Heart right ventricle (tissue), 16 donors: ENCODE measurements around the gene PLXNC1. TPM values are rescaled to one million over a fixed set of nuclear protein-coding genes. Genes with fewer than 3 reads are reported as not detected.

ENCODE experiments used
- ATAC-seq, 8 donors: fragments of 200-7000 bp; cut with Tn5 transposase; one replicate each; pipeline ENCODE4 v1.9.1; 2020; ENCODE audit warnings: mild to moderate bottlenecking in 8 of 8, moderate library complexity in 8 of 8, moderate number of reproducible peaks in 1 of 8
- DNase-seq, 2 donors: peaks; one replicate each; pipeline ENCODE4 v3.0.0-alpha.2; 2020
- H3K27ac ChIP-seq, 10 donors: fragments of 200-600 bp; sonication (generic) in 2 of 10; one replicate each; pipeline versions ENCODE4 v1.5.0 to v1.8.0; 2020 to 2022; ENCODE audit warnings: mild to moderate bottlenecking in 3 of 10
- H3K27me3 ChIP-seq, 7 donors: fragments of 200-600 bp; one replicate each; pipeline ENCODE4 v1.8.0; 2021 to 2022; ENCODE audit warnings: mild to moderate bottlenecking in 2 of 7
- H3K36me3 ChIP-seq, 9 donors: fragments of 200-600 bp; sonication (generic) in 1 of 9; one replicate each; pipeline versions ENCODE4 v1.5.0 to v1.8.0; 2020 to 2022; ENCODE audit warnings: mild to moderate bottlenecking in 2 of 9
- H3K4me1 ChIP-seq, 9 donors: fragments of 200-600 bp; sonication (generic) in 1 of 9; one replicate each; pipeline versions ENCODE4 v1.5.0 to v1.8.0; 2020 to 2022; ENCODE audit warnings: mild to moderate bottlenecking in 4 of 9
- H3K4me3 ChIP-seq, 10 donors: fragments of 200-600 bp; sonication (generic) in 2 of 10; one replicate each; pipeline versions ENCODE4 v1.5.0 to v1.8.0; 2020 to 2022; ENCODE audit warnings: mild to moderate bottlenecking in 7 of 10, moderate library complexity in 2 of 10
- H3K9me3 ChIP-seq, 11 donors: fragments of 200-600 bp in 10 of 11; sonication (generic) in 2 of 11; one replicate each; pipeline versions ENCODE4 v1.5.0 to v1.8.0; 2013 to 2022; ENCODE audit warnings: mild to moderate bottlenecking in 2 of 11, control low read depth in 1 of 11, moderate library complexity in 1 of 11
- CTCF ChIP-seq, 9 donors: fragments of 200-600 bp; sonication (generic) in 2 of 9; IDR thresholded peaks; one replicate each; pipeline versions ENCODE4 v1.5.0 to v1.8.0; 2021 to 2022; ENCODE audit warnings: antibody characterized with exemption in 9 of 9, mild to moderate bottlenecking in 5 of 9, moderate library complexity in 1 of 9
- WGBS, 2 donors: extraction: QIAGEN DNeasy Blood & Tissue Kit; methylation state at CpG; one replicate each; pipeline ENCODE4 v1.1.7; 2013; ENCODE audit warnings: inconsistent platforms in 1 of 2; 5-methylcytosine and 5-hydroxymethylcytosine counted together
- intact Hi-C, 10 donors: fragments of 100-400 bp; cut with DNase I; formaldehyde crosslinking; loops; one replicate each; pipeline versions ENCODE4 v1.11.1 to v1.14.2; 2022
- polyA plus RNA-seq, 2 donors: library from polyadenylated mRNA; stranded (reverse); fragments of 200-250 nt; gene quantifications; one replicate each; pipeline ENCODE4 v1.2.3, GENCODE V29; 2013
- total RNA-seq, 10 donors: library from RNA; stranded (reverse); fragmentation: NEBNext Ultra II Directional in 3 of 10; extraction: Animal tissue kit (Norgen Biotek cat#: 25700) in 3 of 10; gene quantifications; one replicate each; pipeline versions ENCODE4 v1.2.1 to v1.2.4, GENCODE V29; 2021 to 2023
- donor health status: Arrhythmogenic right ventricular cardiomyopathy.
- donor health status: ischemic (EF 13 %, LVEDD 7.1; RV severe dilation, severe dysfunction).
- donor health status: healthy with polysubstance abuse.
- donor health status: DM: no; HTN: yes; CAD: no.
- donor health status: DM: no; HTN: no; CAD: no.
- donor health status: ischemic (EF 25% LVEDD 6.9; RV normal size, moderate dysfunction).
- donor health status: ischemic (EF 25% LVEDD 5.7; RV mildly dilated, moderate dysfunction).
- donor health status: healthy.
- donor health status: DM: yes; HTN: yes; CAD: no.
- donor health status: Ischemic cardiomyopathy.
- donor health status: ischemic (EF 35%, LVEDD 5.7; RV mildly dilated, moderate dysfunction).
- donor health status: nonischemic (EF 11% LVEDD 7.7; RV severe dilation, severe dysfunction).
- donor health status: DM: yes; HTN: yes; CAD: no.
- donor health status: PGD.
- donor health status: ischemic (EF 29% LVEDD 5.4; RV normal size, mild dysfunction).
- donor health status: nonischemic (EF 23%, LVEDD 6.1; RV moderate dilation, normal function).

PLXNC1 gene
- total and polyA plus RNA-seq, 12 donors: 0.72 to 8.5 (median 2.7) TPM

- WGBS, 2 donors: 44 to 46% methylated on average over 3 of the region's 3 CpGs
- peaks cover 0 to 64% (median 38%) of the 10 kb centered on the region in 9 donors for H3K4me1 ChIP-seq
- TF ChIP-seq CTCF (IDR thresholded peaks at IDR 0.05): no peak
- no peak for ATAC-seq
- DNase-seq: no peak
- H3K36me3 ChIP-seq: peaks cover 0 to 31% (median 0%) of the 10 kb centered on the region in 9 donors
- H3K27me3 ChIP-seq: no peaks in the 10 kb centered on the region
- H3K4me3 ChIP-seq: peak overlapping the region in 9 of 10 donors; percentile 14 to 64 (median 58)
- H3K9me3 ChIP-seq: no peaks in the 10 kb centered on the region
- intact Hi-C loops: loop anchor here in 1 of 10 donors (10.0 kb wide), 1 partner anchor 117 kb away; the partner anchor contains the start of gene PLXNC1
- H3K27ac ChIP-seq: peak overlapping the region; percentile 8 to 94 (median 85)
Measured at GRCh38 chr12:94261786-94262185, 113.4 kb downstream of the PLXNC1 start.

- DNase-seq (peak; percentile 80 to 84), ATAC-seq (peak; percentile 78 to 92 (median 86))
- H3K36me3 ChIP-seq: peaks cover 0 to 31% (median 0%) of the 10 kb centered on the region in 9 donors
- 9 to 10% methylated on average over 17 of the region's 17 CpGs for WGBS, 2 donors
- intact Hi-C loops: loop anchor here in 1 of 10 donors (10.0 kb wide), 1 partner anchor 118 kb away; the partner anchor contains the start of gene PLXNC1
- peak overlapping the region; percentile 8 to 94 (median 85) for H3K27ac ChIP-seq
- no peaks in the 10 kb centered on the region for H3K9me3 ChIP-seq
- H3K4me3 ChIP-seq: peak overlapping the region in 9 of 10 donors; percentile 14 to 64 (median 58)
- no peak for TF ChIP-seq CTCF (IDR thresholded peaks at IDR 0.05)
- H3K4me1 ChIP-seq: peaks cover 0 to 71% (median 38%) of the 10 kb centered on the region in 9 donors
- H3K27me3 ChIP-seq: no peaks in the 10 kb centered on the region
Measured at GRCh38 chr12:94262228-94263010, 114.0 kb downstream of the PLXNC1 start.

- ATAC-seq: peak in 3 of 8 donors; percentile 5 to 53 (median 10)
Measured at GRCh38 chr12:94263011-94263811, 114.8 kb downstream of the PLXNC1 start.

More at GRCh38 chr12:94263011-94263811, 114.8 kb downstream of the PLXNC1 start:
- Histone ChIP-seq H3K9me3 (no peaks in the 10 kb centered on the region), H3K27ac (peak overlapping the region; percentile 8 to 94 (median 85)), H3K36me3 (peaks cover 0 to 31% (median 0%) of the 10 kb centered on the region in 9 donors), H3K27me3 (no peaks in the 10 kb centered on the region), H3K4me3 (peak overlapping the region in 9 of 10 donors; percentile 14 to 64 (median 58)), H3K4me1 (peaks cover 0 to 76% (median 45%) of the 10 kb centered on the region in 9 donors)
- WGBS, 2 donors: 61 to 67% methylated on average over 14 of the region's 14 CpGs
- no peak for TF ChIP-seq CTCF (IDR thresholded peaks at IDR 0.05)
- no peak for DNase-seq
- intact Hi-C loops: loop anchor here in 1 of 10 donors (10.0 kb wide), 1 partner anchor 118 kb away; the partner anchor contains the start of gene PLXNC1
